HG03064 (cell line): ENCODE results near the gene PRDM12.
A peak's percentile ranks its signal among the peaks of the same experiment; 100 is the strongest.

ENCODE experiments used
- ATAC-seq: cut with Tn5 transposase; IDR thresholded peaks from one replicate; pipeline ENCODE4 v1.9.1; 2021; ENCODE audit warnings: low read depth; ENCODE audit not compliant: unreplicated experiment

The PRDM12 gene

GRCh38 chr9:130687615-130688014, 23.2 kb downstream of the PRDM12 start:
- no peak for ATAC-seq

- ATAC-seq, result no peak
Observed at GRCh38 chr9:130688072-130688471, 23.7 kb downstream of the PRDM12 start.

- no peak for ATAC-seq
Observed at GRCh38 chr9:130689572-130689936, 25.2 kb downstream of the PRDM12 start.

- ATAC-seq, result no peak
Observed at GRCh38 chr9:130689937-130690700, 25.7 kb downstream of the PRDM12 start.

GRCh38 chr9:130692321-130692720, 27.9 kb downstream of the PRDM12 start:
- ATAC-seq, result no peak

GRCh38 chr9:130693101-130693425, 28.7 kb downstream of the PRDM12 start:
- ATAC-seq, result no peak

- peak; percentile 86 for ATAC-seq
Observed at GRCh38 chr9:130693426-130694191, 29.2 kb downstream of the PRDM12 start, which contains the start of gene EXOSC2. Gene EXOSC2 (plus strand): TSS chr9:130693780. CDS start chr9:130693792, 12 bp downstream.

- ATAC-seq, result no peak
Observed at GRCh38 chr9:130694205-130694604, 29.8 kb downstream of the PRDM12 start.

GRCh38 chr9:130696139-130696650, 31.8 kb downstream of the PRDM12 start:
- ATAC-seq, result no peak

GRCh38 chr9:130696996-130697395, 32.6 kb downstream of the PRDM12 start:
- ATAC-seq, result no peak

- no peak for ATAC-seq
Observed at GRCh38 chr9:130698514-130698913, 34.1 kb downstream of the PRDM12 start.

- ATAC-seq, result no peak
Observed at GRCh38 chr9:130699047-130699446, 34.7 kb downstream of the PRDM12 start.

GRCh38 chr9:130701059-130702022, 36.9 kb downstream of the PRDM12 start:
- ATAC-seq, result no peak

- no peak for ATAC-seq
Observed at GRCh38 chr9:130703501-130703900, 39.1 kb downstream of the PRDM12 start.

- ATAC-seq, result no peak
Observed at GRCh38 chr9:130707225-130707976, 43.0 kb downstream of the PRDM12 start.

- ATAC-seq, result no peak
Observed at GRCh38 chr9:130710822-130711352, 46.5 kb downstream of the PRDM12 start.

GRCh38 chr9:130711469-130711868, 47.1 kb downstream of the PRDM12 start:
- ATAC-seq, result no peak

GRCh38 chr9:130712564-130713285, 48.3 kb downstream of the PRDM12 start:
- peak; percentile 86 for ATAC-seq
